ENCODE data around the gene PRPF6. TPM values are rescaled to one million over a fixed set of nuclear protein-coding genes. Genes with fewer than 3 reads are reported as not detected.
A peak's percentile ranks its signal among the peaks of the same experiment; 100 is the strongest.

PRPF6 gene
- total RNA-seq, 2 experiments from 2014 or later = 50.6 to 51.3 TPM

- no peaks in the 10 kb centered on the region for H3K36me3 Mint-ChIP-seq (ENCODE audit: low read depth)
- no peaks in the 10 kb centered on the region for H3K9me3 ChIP-seq (ENCODE audit: control insufficient read depth in 1 of 2, insufficient read depth in 1 of 2, low read length in 2 of 2)
- DNase-seq (peak in 5 of 14 experiments; percentile 26 to 55 (median 28)), ATAC-seq (ENCODE audit: poor library complexity) (peak; percentile 18)
- peak overlapping the region; percentile 82 for H3K4me3 Mint-ChIP-seq
- no peaks in the 10 kb centered on the region for H3K27me3 ChIP-seq (ENCODE audit: control insufficient read depth in 1 of 2, insufficient read depth in 2 of 2, low read length in 2 of 2)
- H3K9me3 Mint-ChIP-seq = no peaks in the 10 kb centered on the region
- intact Hi-C loops (cut with DNase I, micrococcal nuclease) = loop anchor here in 1 of 2 experiments (10.0 kb wide), 1 partner anchor 411 kb away; the partner anchor contains the start of genes RTEL1 and STMN3
- peak overlapping the region; percentile 88 for H3K27ac Mint-ChIP-seq
- POLR2A ChIA-PET = interaction anchor here (0.6 to 2.5 kb wide), 4 partner anchors 11 to 164 kb away, joined by 3 to 13 read pairs (median 6); partner anchors contain the start of genes LKAAEAR1, OPRL1 and RGS19
- no peak overlapping the region for H3K27ac ChIP-seq (ENCODE audit: low read depth in 1 of 2, low read length in 2 of 2)
- peaks cover 40% of the 10 kb centered on the region for H3K4me1 Mint-ChIP-seq (ENCODE audit: low read depth)
- H3K4me1 ChIP-seq (ENCODE audit: insufficient read depth, low read length) = peaks cover 77% of the 10 kb centered on the region
- no peaks in the 10 kb centered on the region for H3K36me3 ChIP-seq (ENCODE audit: insufficient read depth, low read length)
- TF ChIP-seq CTCF (IDR thresholded peaks at IDR 0.05) = no peak
- CTCF ChIA-PET = interaction anchor here (0.8 to 1.3 kb wide), 3 partner anchors 11 to 92 kb away, joined by 3 read pairs; no protein-coding TSS in a partner anchor
- H3K27me3 Mint-ChIP-seq = no peaks in the 10 kb centered on the region
- H3K4me3 ChIP-seq (ENCODE audit: low read length) = no peak overlapping the region
These were observed 84.4 kb downstream of the PRPF6 start for GRCh38 chr20:64065062-64065973.

- intact Hi-C loops (cut with DNase I, micrococcal nuclease) = loop anchor here in 1 of 2 experiments (10.0 kb wide), 1 partner anchor 411 kb away; the partner anchor contains the start of genes RTEL1 and STMN3
- peak overlapping the region; percentile 88 for H3K27ac Mint-ChIP-seq
- DNase-seq (peak in 10 of 14 experiments; percentile 31 to 85 (median 52)), ATAC-seq (ENCODE audit: poor library complexity) (peak; percentile 59)
- H3K4me1 Mint-ChIP-seq (ENCODE audit: low read depth) = peaks cover 40% of the 10 kb centered on the region
- no peaks in the 10 kb centered on the region for H3K9me3 Mint-ChIP-seq
- Histone ChIP-seq H3K9me3 (ENCODE audit: control insufficient read depth in 1 of 2, insufficient read depth in 1 of 2, low read length in 2 of 2) (no peaks in the 10 kb centered on the region), H3K27ac (ENCODE audit: low read depth in 1 of 2, low read length in 2 of 2) (no peak overlapping the region), H3K4me3 (ENCODE audit: low read length) (no peak overlapping the region), H3K36me3 (ENCODE audit: insufficient read depth, low read length) (no peaks in the 10 kb centered on the region), H3K4me1 (ENCODE audit: insufficient read depth, low read length) (peaks cover 82% of the 10 kb centered on the region), H3K27me3 (ENCODE audit: control insufficient read depth in 1 of 2, insufficient read depth in 2 of 2, low read length in 2 of 2) (no peaks in the 10 kb centered on the region)
- TF ChIP-seq CTCF (IDR thresholded peaks at IDR 0.05) = no peak
- no peaks in the 10 kb centered on the region for H3K27me3 Mint-ChIP-seq
- H3K36me3 Mint-ChIP-seq (ENCODE audit: low read depth) = no peaks in the 10 kb centered on the region
- ChIA-PET CTCF (interaction anchor here (0.8 to 1.3 kb wide), 3 partner anchors 11 to 93 kb away, joined by 3 read pairs; no protein-coding TSS in a partner anchor), POLR2A (interaction anchor here (1.9 to 2.5 kb wide), 3 partner anchors 11 to 18 kb away, joined by 4 to 13 read pairs (median 9); partner anchors contain the start of genes LKAAEAR1, OPRL1 and RGS19)
- H3K4me3 Mint-ChIP-seq = peak overlapping the region; percentile 82
These were observed 85.0 kb downstream of the PRPF6 start for GRCh38 chr20:64065974-64066343.

- ATAC-seq (ENCODE audit: poor library complexity) (no peak), DNase-seq (no peak)
- ChIA-PET CTCF (no interaction called here), POLR2A (interaction anchor here (0.6 to 2.5 kb wide), 3 partner anchors 10 to 28 kb away, joined by 3 to 13 read pairs (median 9); partner anchors contain the start of genes OPRL1 and RGS19)
- no peak for TF ChIP-seq CTCF (IDR thresholded peaks at IDR 0.05)
- Mint-ChIP-seq H3K9me3 (no peaks in the 10 kb centered on the region), H3K27me3 (no peaks in the 10 kb centered on the region), H3K4me3 (peak overlapping the region; percentile 30), H3K4me1 (ENCODE audit: low read depth) (peaks cover 40% of the 10 kb centered on the region), H3K27ac (peak overlapping the region; percentile 69), H3K36me3 (ENCODE audit: low read depth) (no peaks in the 10 kb centered on the region)
- Histone ChIP-seq H3K9me3 (ENCODE audit: control insufficient read depth in 1 of 2, insufficient read depth in 1 of 2, low read length in 2 of 2) (no peaks in the 10 kb centered on the region), H3K4me1 (ENCODE audit: insufficient read depth, low read length) (peaks cover 80% of the 10 kb centered on the region), H3K27me3 (ENCODE audit: control insufficient read depth in 1 of 2, insufficient read depth in 2 of 2, low read length in 2 of 2) (no peaks in the 10 kb centered on the region), H3K36me3 (ENCODE audit: insufficient read depth, low read length) (peaks cover 5% of the 10 kb centered on the region), H3K4me3 (ENCODE audit: low read length) (no peak overlapping the region), H3K27ac (ENCODE audit: low read depth in 1 of 2, low read length in 2 of 2) (no peak overlapping the region)
- intact Hi-C loops (cut with DNase I, micrococcal nuclease) = loop anchor here in 1 of 2 experiments (10.0 kb wide), 1 partner anchor 412 kb away; the partner anchor contains the start of genes RTEL1 and STMN3
These were observed 86.2 kb downstream of the PRPF6 start for GRCh38 chr20:64067005-64067632.
